GM18861 (cell line): ENCODE results near the gene PTCRA.
"Not testable (repeated sequence)": the region's sequence is repeated elsewhere in the genome, so short reads cannot be mapped to it uniquely, and the experiment has no call there.

Experiments
- ATAC-seq: cut with Tn5 transposase; IDR thresholded peaks from one replicate; pipeline ENCODE4 v1.9.1; 2021; ENCODE audit not compliant: unreplicated experiment

PTCRA gene, protein sequence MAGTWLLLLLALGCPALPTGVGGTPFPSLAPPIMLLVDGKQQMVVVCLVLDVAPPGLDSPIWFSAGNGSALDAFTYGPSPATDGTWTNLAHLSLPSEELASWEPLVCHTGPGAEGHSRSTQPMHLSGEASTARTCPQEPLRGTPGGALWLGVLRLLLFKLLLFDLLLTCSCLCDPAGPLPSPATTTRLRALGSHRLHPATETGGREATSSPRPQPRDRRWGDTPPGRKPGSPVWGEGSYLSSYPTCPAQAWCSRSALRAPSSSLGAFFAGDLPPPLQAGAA

DNA sequence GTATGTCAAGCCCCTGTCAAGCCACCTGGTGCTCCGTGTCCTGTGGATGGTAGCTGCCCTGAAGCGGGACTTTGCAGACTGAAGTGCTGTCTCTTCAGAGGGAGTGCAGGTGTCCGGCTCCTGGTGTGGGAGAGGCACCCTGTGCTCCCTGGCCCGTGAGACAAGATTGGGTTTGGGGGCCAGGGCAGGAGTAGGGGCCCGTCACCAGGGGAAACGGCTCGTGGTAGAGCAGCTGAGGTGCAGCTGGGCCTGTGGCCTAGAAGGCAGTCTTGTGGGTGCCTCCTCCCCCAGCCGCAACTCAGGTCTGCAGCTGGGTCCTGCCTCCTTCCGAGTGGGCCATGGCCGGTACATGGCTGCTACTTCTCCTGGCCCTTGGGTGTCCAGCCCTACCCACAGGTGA is at the start of gene PTCRA:
Gene PTCRA (plus strand): TSS at position 322 of the 400 bp plus-strand sequence. CDS start 17 bp downstream, at position 339.
- no peak for ATAC-seq

DNA sequence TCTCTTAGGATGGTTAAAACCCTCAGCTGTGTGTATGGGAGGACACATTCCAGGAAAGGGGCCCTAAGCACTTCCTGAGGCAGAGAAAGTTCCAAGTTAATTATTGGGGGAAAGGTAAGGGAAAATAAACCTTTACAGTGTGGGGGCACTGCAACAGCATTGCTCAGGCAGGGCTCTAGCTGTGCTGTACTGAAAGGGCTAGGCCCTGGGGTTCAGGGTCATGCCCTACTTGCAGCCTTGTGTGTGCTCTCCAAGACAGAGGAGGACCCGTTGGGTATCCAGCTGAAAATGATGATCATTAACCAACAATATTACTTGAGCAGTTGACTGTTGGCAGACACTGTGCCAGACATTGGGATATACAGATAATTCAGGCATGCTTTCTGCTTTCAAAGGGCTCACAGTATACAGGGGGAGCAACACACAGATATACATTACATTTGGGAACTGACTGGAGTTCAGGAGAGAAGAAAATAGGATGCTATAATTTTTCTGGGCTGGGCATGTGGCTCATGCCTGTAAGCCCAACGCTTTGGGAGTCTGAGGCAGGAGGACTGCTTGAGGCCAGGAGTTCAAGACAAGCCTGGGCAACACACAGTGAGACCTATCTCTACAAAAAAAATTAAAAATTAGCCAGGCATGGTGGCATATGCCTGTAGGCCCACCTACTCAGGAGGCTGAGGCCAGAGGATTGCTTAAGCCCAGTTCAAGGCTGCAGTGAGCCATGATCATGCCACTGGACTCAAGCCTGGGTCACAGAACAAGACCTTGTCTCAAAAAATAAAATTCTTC is 45.5 kb upstream of the PTCRA start:
- no peak for ATAC-seq

DNA sequence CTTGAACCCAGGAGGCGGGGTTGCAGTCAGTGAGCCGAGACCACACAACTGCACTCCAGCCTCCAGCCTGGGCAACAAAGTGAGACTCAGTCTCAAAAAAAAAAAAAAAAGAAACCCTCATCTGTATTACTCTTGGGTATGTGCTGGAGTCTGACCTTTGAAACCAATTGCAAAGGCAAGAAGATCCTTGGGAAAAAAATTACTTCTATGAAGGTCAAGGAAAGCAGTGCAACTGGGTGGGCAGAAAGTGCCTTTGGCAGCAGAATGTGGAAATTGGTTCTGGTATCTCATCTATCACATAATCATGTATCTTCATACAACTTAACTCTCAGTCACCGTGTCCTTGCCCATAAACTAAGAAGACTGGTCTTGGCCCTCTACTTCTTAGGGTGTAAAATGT is 44.1 kb upstream of the PTCRA start:
- ATAC-seq = no peak

DNA sequence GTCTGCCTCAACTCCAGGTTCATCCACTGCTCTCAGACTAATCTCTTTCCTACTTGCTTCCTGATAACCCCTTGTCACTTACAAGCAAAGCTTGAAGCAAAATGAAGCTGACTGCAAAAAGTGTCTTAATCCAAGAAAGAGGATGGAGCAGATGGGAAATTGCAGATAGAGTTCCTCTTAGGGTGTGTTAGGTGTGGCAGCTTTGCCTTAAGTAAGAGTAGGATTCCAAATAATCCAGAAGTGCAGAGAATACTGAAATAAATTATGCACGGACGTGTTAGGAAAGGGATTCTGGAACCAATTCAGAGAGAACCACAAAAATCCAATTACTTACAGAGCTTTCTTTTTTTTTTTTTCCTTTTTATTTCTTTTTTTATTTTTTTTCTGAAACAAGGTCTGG is 42.5 kb upstream of the PTCRA start:
- ATAC-seq = no peak

DNA sequence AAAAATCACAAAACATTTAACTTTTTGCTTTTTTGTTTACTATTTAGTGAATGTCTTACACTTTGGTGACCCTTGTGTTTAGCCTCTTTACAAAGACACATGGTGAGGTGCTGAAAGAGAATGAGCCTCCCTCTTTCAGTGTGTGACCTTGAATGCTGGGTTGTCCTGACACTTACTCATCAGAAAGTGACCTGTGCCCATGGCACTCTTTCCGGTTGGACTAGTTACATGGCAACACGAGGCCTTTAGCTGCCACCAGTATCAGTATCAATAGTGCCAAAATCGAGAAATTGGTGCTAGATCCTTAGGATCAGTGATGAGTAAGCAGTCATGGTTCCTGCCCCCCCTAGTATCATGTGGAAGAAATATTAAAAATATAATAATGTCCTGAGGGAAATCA is 38.2 kb upstream of the PTCRA start:
- ATAC-seq = no peak

DNA sequence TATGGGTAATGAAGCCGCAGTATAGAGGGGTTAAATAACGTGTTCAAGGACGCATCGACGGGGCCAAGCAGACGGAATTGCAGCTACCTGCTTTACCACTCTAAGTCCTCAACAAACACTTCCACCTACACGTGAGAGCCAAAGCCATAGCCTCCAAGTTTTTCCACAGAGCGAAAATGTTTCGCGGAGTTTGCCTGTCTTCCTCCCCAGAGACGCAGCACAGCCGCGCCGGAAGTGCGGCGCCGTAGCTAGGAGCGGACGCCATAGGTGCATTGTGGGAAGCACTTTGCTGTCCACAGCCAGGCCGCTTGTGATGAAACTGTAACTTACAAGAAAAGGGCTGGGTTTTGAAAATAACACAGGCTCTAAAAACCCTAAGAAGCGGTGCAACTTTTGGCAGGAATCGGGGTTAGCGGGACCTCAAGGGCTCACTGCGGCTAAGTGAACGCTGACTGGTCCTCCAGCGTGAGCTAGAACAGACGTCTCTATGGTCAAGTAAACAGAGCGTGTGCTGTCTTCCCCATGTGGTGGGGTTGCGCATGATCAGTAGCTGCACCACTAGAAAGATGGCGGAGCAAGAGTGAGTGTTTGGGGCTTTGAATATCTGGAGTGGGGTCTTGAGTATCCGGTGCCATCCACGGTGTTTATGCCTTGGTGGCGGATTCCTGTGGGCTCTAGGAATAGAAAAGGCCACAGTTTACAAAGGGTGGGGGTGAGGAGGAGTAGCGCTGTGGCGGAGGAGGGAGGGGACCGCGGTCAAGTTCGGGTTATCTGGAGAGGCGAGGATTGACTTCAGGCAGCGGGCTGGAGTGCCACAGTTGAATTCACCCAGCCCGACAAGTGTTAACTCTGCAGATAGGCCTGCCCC is 36.2 kb upstream of the PTCRA start, which contains the start of gene RPL7L1:
Gene RPL7L1 (plus strand): TSS at position 245 of the 868 bp plus-strand sequence. CDS start 295 bp downstream, at position 540.
- ATAC-seq = peak; percentile 77

DNA sequence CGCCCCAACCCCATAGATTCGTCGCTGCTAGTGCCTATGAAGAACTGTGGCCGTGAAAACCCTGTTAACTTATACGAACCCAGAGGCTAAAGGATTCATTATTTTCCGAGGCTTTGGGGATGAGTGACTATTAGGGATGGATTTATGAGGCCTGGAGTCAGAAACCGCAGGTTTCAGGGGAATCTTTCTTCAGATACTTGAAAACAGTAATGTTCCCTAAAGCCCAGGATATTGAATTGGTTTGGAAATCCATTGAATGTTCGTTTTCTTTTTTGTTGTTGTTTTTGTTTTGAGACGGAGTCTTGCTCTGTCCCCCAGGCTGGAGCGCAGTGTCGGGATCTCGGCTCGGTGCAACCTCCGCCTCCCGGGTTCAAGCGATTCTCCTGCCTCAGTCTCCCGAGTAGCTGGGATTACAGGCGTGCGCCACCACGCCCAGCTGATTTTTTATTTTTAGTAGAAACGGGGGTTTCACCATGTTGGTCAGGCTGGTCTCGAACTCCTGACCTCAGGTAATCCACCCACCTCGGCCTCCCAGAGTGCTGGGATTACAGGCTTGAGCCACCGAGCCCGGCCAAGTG is 35.5 kb upstream of the PTCRA start:
- peak; percentile 5 for ATAC-seq

DNA sequence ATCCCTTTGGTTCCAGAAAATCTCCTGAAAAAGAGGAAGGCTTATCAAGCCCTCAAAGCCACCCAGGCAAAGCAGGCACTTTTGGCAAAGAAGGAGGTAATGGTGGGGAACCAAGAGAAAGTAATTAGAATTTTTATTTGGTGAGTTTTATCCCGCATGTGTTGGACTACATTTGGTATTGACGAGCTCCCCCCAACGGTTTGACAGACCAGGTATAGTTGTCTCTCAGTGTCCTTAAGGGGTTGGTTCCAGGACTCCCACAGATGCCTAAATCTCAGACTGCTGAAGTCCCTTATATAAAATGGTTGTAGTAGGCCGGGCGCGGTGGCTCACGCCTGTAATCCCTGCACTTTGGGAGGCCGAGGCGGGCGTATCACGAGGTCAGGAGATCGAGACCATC is 35.0 kb upstream of the PTCRA start:
- ATAC-seq = not testable (repeated sequence)

DNA sequence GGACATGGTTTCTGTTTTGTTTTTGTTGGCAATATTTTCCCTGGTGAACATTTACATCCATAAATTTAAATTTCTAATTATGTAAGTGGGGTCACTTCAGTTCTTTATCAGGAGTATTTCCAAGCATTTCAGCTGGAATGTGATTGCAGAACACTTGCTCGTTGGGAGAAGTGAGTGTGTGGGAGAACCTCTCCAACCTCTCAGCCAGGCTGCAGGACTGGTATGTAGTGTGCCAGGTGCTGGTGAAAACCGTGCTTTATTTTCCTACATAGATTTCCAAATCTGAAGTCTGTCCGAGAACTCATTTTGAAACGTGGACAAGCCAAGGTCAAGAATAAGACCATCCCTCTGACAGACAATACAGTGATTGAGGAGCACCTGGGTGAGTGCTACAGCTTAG is 30.2 kb upstream of the PTCRA start:
- no peak for ATAC-seq

DNA sequence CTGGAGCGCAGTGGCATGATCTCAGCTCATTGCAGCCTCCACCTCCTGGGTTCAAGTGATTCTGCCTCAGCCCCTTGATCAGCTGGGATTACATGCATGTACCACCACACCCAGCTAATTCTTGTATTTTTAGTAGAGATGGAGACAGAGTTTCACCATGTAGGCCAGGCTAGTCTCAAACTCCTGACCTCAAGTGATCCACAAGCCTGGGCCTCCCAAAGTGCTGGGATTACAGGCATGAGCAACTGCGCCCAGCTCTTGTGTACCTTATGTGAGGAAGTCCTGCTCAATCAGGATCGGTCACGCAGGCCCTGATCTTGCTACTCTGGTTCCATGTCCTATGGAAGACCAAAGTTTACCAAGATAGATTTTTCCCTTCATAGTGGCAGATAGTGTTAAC is 27.7 kb upstream of the PTCRA start:
- ATAC-seq = not testable (repeated sequence)

DNA sequence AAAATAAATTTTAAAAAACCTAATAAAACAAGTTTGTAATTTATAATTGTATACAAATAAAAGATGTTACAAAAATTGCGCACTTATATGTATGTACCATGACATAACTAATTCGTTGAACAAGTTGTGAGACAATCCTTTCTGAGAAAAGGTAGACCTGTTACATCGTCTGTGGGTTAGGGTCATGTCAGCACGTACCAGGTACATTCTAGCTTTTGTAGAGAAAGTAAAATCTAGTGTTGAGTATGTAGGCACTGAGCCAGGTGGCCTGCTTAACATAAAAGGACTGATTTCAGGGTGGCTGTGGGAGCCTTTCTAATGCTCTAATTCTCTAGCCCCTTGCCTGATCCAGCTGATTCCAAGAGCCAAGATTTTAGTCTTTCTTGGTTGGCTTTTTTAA is 26.0 kb upstream of the PTCRA start:
- ATAC-seq = no peak

DNA sequence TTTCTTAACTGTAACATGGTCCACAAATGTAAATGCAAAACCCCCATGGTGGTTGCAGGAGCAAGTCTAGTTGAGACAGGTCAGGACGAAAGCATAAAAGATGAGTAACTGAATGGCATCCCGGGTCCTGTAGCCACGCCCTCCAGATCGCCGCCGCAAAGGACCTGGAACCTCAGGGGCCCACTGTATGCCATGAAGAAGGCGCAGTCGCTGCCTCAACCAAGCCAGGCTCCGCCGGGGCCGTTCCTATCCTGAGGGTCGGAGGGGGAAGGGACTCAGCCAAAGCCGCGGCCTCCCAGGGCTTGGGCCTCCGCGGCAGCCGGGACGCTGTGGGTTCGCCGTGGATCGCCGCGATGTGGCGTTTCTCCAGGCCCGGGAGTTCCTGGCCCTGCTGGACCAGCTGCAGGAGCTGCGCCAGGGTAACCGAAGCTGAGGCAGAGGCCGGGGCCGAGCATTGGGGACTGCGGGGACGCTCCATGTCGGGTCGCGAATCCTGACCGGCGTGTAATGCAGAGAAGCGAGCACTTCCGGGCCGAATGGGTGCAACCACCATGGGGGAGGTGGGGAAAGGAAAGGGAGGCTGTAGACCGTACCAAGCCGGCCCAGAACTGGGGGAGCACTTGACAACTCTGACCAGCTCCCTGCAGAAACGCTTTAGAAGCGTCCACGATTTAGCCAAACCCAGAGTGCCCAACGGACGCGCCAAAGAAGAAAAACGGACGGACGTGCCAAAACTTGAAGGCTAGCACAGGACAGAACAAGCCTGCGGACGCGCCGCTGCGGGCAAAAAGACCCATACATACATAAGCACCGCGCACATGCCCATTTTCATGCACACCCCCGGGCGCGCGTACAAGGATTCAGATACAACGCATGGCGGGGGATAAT is 25.3 kb upstream of the PTCRA start:
- ATAC-seq = peak; percentile 76

DNA sequence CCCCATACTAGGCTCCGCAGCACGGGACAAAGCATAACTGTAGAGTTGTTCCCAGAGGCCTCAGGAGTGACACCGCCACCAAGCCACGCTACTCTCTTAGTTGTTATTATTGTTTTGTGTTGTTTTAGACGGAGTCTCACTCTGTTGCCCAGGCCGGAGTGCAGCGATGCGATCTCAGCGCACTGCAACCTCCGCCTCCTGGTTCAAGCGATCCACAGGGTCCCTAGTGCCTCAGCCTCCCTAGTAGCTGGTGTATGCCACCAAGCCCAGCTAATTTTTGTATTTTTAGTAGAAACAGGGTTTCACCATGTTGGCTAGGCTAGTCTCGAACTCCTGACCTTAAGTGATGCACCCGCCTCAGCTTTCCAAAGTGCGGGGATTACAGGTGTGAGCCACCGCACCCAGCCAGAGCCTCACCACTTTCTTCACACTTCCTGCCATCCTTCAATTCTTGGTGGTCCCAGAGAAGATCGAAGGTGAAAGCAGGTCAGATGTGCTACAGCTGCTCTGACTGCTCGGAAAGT is 24.6 kb upstream of the PTCRA start:
- no peak for ATAC-seq

DNA sequence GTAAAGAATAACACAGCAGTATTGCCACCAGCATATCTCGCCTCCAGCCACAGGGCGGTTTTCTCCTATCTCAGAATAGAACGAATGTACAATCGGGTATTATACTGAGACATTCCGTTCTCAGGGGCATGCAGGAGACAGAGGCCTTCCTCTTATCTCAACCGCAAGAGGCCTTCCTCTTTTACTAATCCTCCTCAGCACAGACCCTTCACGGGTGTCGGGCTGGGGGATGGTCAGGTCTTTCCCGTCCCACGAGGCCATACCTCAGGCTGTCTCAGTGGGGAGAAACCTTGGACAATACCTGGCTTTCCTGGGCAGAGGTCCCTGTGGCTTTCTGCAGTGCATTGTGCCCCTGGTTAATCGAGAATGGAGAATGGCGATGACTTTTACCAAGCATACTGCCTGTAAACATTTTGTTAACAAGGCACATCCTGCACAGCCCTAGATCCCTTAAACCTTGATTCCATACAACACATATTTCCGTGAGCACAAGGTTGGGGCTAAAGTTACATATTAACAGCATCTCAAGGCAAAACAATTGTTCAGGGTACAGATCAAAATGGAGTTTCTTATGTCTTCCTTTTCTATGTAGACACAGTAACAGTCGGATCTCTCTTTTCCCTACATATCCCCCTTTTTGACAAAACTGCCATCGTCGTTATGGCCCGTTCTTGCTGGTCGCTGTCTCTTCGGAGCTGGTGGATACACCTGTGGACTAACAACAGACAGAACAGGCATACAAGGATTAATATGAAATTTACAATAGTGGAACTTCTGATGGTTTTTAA is 21.6 kb upstream of the PTCRA start:
- not testable (repeated sequence) for ATAC-seq

DNA sequence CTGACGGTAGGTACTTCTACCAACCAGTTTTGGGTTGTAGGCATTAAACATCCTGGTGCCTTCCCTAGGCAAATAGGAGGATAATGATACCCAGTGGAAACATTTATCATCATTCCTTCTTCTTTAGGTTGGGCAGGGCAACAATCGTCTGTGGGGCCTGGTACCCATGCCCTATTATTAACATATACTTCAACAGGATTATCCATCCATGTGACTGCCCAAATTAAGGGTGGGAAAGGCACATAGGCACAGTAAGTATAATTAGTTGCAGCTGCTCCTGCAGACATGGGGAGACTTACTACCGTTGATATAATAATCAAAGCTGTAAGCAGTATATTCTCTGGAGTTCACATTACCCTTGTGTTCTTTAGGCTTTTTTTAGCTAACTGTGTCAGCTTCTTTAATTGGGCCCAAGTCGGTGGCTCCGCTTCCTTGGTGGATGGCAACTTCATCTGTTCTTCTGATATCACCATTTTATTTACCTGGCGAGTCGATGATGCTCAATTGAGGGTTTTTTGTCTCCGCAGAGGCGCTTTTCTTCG is 19.6 kb upstream of the PTCRA start:
- ATAC-seq = no peak

DNA sequence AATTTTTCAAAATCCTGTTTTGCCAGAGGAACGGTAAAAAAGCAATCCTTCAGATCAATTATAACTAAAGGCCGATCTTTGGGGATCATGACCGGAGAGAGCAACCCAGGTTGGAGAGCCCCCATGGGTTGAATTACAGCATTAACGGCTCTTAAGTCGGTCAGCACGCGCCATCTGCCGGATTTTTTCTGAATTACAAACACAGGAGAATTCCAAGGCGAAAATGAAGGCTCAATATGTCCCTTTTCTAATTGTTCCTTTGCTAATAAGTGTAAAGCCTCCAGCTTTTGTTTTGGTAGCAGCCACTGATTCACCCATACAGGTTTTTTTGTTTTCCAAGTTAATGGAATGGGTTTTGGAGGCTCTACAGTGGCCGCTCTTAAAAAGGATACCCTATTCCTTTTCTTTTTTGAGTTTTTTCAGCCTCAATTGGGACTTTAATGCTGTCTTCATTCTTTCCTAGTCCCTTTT is 16.9 kb upstream of the PTCRA start:
- no peak for ATAC-seq

DNA sequence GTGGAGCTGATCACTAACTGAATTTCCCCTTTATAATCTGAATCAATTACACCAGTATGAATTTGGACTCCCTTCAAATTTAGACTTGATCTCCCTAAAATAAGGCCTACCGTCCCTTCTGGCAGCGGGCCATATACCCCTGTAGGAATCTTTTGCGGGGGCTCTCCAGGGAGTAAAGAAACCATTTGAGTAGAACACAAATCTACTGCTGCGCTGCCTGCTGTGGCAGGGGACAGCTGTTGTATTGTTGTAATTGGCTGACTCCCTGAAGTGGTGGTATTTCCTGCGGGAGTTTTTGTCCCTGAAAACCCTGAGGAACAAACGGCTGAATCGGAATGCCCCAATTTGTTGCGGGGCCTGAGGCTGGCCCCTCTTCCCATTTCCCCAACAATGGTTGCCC is 16.0 kb upstream of the PTCRA start:
- no peak for ATAC-seq

DNA sequence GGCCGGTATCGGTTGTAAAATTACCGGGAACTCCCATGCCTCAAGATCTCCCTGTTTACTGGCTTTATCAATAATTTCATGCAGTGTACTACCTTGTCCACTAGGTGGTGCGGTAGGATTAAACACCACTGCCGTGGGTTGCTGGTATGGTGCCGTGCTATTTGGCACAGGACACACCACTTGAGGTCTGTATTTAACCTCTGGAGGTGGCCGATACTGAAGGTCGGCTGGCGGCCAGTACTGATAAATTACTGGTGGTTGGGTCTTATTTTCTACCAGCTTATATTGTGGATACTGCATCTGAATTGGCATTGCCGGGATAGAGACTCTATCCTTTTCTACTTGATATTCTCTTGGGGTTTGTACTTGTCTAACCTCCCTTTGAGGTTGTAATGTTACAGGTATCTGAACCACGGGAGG is 14.3 kb upstream of the PTCRA start:
- ATAC-seq = peak; percentile 74
